Memory B cell (primary cell): ENCODE data around the gene FOLR2.
"Not testable (repeated sequence)": the region's sequence is repeated elsewhere in the genome, so short reads cannot be mapped to it uniquely, and the experiment has no call there.

Experiments used
- ATAC-seq: fragments of 150-1000 bp; cut with Tn5 transposase; 2 replicates; pipeline ENCODE4 v1.10.0; 2021; ENCODE audit warnings: low read depth, mild to moderate bottlenecking, moderate library complexity
- DNase-seq, 2 donors: peaks; one replicate each; pipeline ENCODE4 v3.0.0; 2022; ENCODE audit warnings: low spot score in 2 of 2
- H3K27ac Mint-ChIP-seq: one replicate; pipeline ENCODE4 v1.8.0; 2022; ENCODE audit warnings: mild to moderate bottlenecking, moderate library complexity, mixed read lengths
- H3K27me3 Mint-ChIP-seq: one replicate; pipeline ENCODE4 v1.8.0; 2022; ENCODE audit warnings: mixed read lengths
- H3K36me3 Mint-ChIP-seq: one replicate; pipeline ENCODE4 v1.8.0; 2022; ENCODE audit warnings: mild to moderate bottlenecking, mixed read lengths
- H3K4me1 Mint-ChIP-seq: one replicate; pipeline ENCODE4 v1.8.0; 2022; ENCODE audit warnings: mixed read lengths
- H3K4me3 Mint-ChIP-seq: one replicate; pipeline ENCODE4 v1.8.0; 2022; ENCODE audit warnings: mild to moderate bottlenecking, moderate library complexity, mixed read lengths
- H3K9me3 Mint-ChIP-seq: one replicate; pipeline ENCODE4 v1.8.0; 2022; ENCODE audit warnings: mixed read lengths

FOLR2 gene

GRCh38 chr11:72216638-72217037 lies at the start of gene FOLR2:
TSS of gene FOLR2 (plus strand) at chr11:72216794. CDS start at chr11:72218585, 1,791 bp downstream.
- Mint-ChIP-seq H3K4me3 (no peak within 1 kb of the TSS), H3K27ac (no peak within 1 kb of the TSS), H3K9me3 (no peaks in the 10 kb centered on the region), H3K36me3 (no peaks in the 10 kb centered on the region), H3K4me1 (peaks cover 33% of the 10 kb centered on the region), H3K27me3 (no peaks in the 10 kb centered on the region)
- ATAC-seq (no peak), DNase-seq (peak in 1 of 2 donors; percentile 9)

GRCh38 chr11:72169046-72169555 lies 47.5 kb upstream of the FOLR2 start:
- ATAC-seq, H3K27ac Mint-ChIP-seq, DNase-seq, H3K36me3 Mint-ChIP-seq, H3K4me3 Mint-ChIP-seq, H3K4me1 Mint-ChIP-seq, H3K9me3 Mint-ChIP-seq, H3K27me3 Mint-ChIP-seq: not testable (repeated sequence)

- not testable (repeated sequence) for H3K27me3 Mint-ChIP-seq, H3K36me3 Mint-ChIP-seq, H3K9me3 Mint-ChIP-seq, H3K4me1 Mint-ChIP-seq, H3K4me3 Mint-ChIP-seq, ATAC-seq, H3K27ac Mint-ChIP-seq, DNase-seq
These were observed 46.8 kb upstream of the FOLR2 start for GRCh38 chr11:72169754-72170153.

GRCh38 chr11:72172043-72172442 lies 44.6 kb upstream of the FOLR2 start:
- H3K4me3 Mint-ChIP-seq, ATAC-seq: not testable (repeated sequence)

GRCh38 chr11:72173291-72173690 lies 43.3 kb upstream of the FOLR2 start:
- no peaks in the 10 kb centered on the region for H3K4me1 Mint-ChIP-seq
- no peak for DNase-seq
- no peak overlapping the region for H3K4me3 Mint-ChIP-seq
- H3K27me3 Mint-ChIP-seq = peaks cover 13% of the 10 kb centered on the region
- no peak overlapping the region for H3K27ac Mint-ChIP-seq
- no peaks in the 10 kb centered on the region for H3K36me3 Mint-ChIP-seq
- H3K9me3 Mint-ChIP-seq = no peaks in the 10 kb centered on the region
- ATAC-seq = no peak

More at GRCh38 chr11:72172043-72172442, 44.6 kb upstream of the FOLR2 start:
- H3K4me1 Mint-ChIP-seq, H3K9me3 Mint-ChIP-seq, DNase-seq, H3K27me3 Mint-ChIP-seq, H3K27ac Mint-ChIP-seq, H3K36me3 Mint-ChIP-seq: not testable (repeated sequence)

- DNase-seq (no peak), ATAC-seq (no peak)
- Mint-ChIP-seq H3K27ac (no peak overlapping the region), H3K27me3 (peaks cover 13% of the 10 kb centered on the region), H3K4me1 (no peaks in the 10 kb centered on the region), H3K36me3 (no peaks in the 10 kb centered on the region), H3K9me3 (no peaks in the 10 kb centered on the region), H3K4me3 (no peak overlapping the region)
These were observed 42.1 kb upstream of the FOLR2 start for GRCh38 chr11:72174302-72175070.

GRCh38 chr11:72177656-72178055 lies 38.9 kb upstream of the FOLR2 start:
- ATAC-seq (no peak), DNase-seq (no peak)
- Mint-ChIP-seq H3K4me3 (no peak overlapping the region), H3K27me3 (peaks cover 14% of the 10 kb centered on the region), H3K27ac (no peak overlapping the region), H3K4me1 (no peaks in the 10 kb centered on the region), H3K9me3 (no peaks in the 10 kb centered on the region), H3K36me3 (no peaks in the 10 kb centered on the region)

GRCh38 chr11:72179049-72179803 lies 37.4 kb upstream of the FOLR2 start:
- ATAC-seq (no peak), DNase-seq (no peak)
- Mint-ChIP-seq H3K4me1 (peaks cover 4% of the 10 kb centered on the region), H3K36me3 (no peaks in the 10 kb centered on the region), H3K27me3 (peaks cover 10% of the 10 kb centered on the region), H3K9me3 (no peaks in the 10 kb centered on the region), H3K27ac (no peak overlapping the region), H3K4me3 (no peak overlapping the region)

GRCh38 chr11:72179804-72180396 lies 36.7 kb upstream of the FOLR2 start:
- DNase-seq (no peak), ATAC-seq (no peak)
- no peak overlapping the region for H3K4me3 Mint-ChIP-seq

GRCh38 chr11:72180892-72181552 lies 35.6 kb upstream of the FOLR2 start:
- H3K27ac Mint-ChIP-seq, H3K9me3 Mint-ChIP-seq, H3K4me3 Mint-ChIP-seq, ATAC-seq, H3K4me1 Mint-ChIP-seq, DNase-seq, H3K27me3 Mint-ChIP-seq, H3K36me3 Mint-ChIP-seq: not testable (repeated sequence)

More at GRCh38 chr11:72179804-72180396, 36.7 kb upstream of the FOLR2 start:
- Mint-ChIP-seq H3K27me3 (peaks cover 10% of the 10 kb centered on the region), H3K4me1 (peaks cover 4% of the 10 kb centered on the region), H3K9me3 (no peaks in the 10 kb centered on the region), H3K36me3 (no peaks in the 10 kb centered on the region), H3K27ac (no peak overlapping the region)

GRCh38 chr11:72181553-72181958 lies 35.0 kb upstream of the FOLR2 start:
- not testable (repeated sequence) for H3K36me3 Mint-ChIP-seq, H3K27ac Mint-ChIP-seq, ATAC-seq

GRCh38 chr11:72188267-72188666 lies 28.3 kb upstream of the FOLR2 start:
- Mint-ChIP-seq H3K27ac (no peak overlapping the region), H3K36me3 (no peaks in the 10 kb centered on the region), H3K27me3 (no peaks in the 10 kb centered on the region), H3K9me3 (no peaks in the 10 kb centered on the region), H3K4me1 (peaks cover 6% of the 10 kb centered on the region), H3K4me3 (no peak overlapping the region)
- DNase-seq = no peak
- no peak for ATAC-seq

More at GRCh38 chr11:72181553-72181958, 35.0 kb upstream of the FOLR2 start:
- not testable (repeated sequence) for H3K4me3 Mint-ChIP-seq, DNase-seq, H3K4me1 Mint-ChIP-seq, H3K9me3 Mint-ChIP-seq, H3K27me3 Mint-ChIP-seq

- no peak overlapping the region for H3K4me3 Mint-ChIP-seq
- H3K36me3 Mint-ChIP-seq = no peaks in the 10 kb centered on the region
- no peak for ATAC-seq
- H3K27ac Mint-ChIP-seq = no peak overlapping the region
- no peaks in the 10 kb centered on the region for H3K27me3 Mint-ChIP-seq
- H3K9me3 Mint-ChIP-seq = no peaks in the 10 kb centered on the region
- DNase-seq = no peak
- H3K4me1 Mint-ChIP-seq = peaks cover 2% of the 10 kb centered on the region
These were observed 26.9 kb upstream of the FOLR2 start for GRCh38 chr11:72189455-72190250.
